Upper lobe of right lung (tissue), 1 donor: ENCODE data around the gene PNPLA3. TPM values are rescaled to one million over a fixed set of nuclear protein-coding genes. Genes with fewer than 3 reads are reported as not detected.

Experiments used
- ATAC-seq: fragments of 200-7000 bp; cut with Tn5 transposase; one replicate; pipeline ENCODE4 v1.9.1; 2020; ENCODE audit warnings: mild to moderate bottlenecking, moderate library complexity
- DNase-seq: peaks from one replicate; pipeline ENCODE4 v3.0.0-alpha.2; 2020
- H3K27ac ChIP-seq: fragments of 200-600 bp; one replicate; pipeline ENCODE4 v1.8.0; 2022
- H3K27me3 ChIP-seq: fragments of 200-600 bp; one replicate; pipeline ENCODE4 v1.8.0; 2022; ENCODE audit warnings: mild to moderate bottlenecking
- H3K36me3 ChIP-seq: fragments of 200-600 bp; one replicate; pipeline ENCODE4 v1.8.0; 2022
- H3K4me1 ChIP-seq: fragments of 200-600 bp; one replicate; pipeline ENCODE4 v1.8.0; 2022
- H3K4me3 ChIP-seq: fragments of 200-600 bp; one replicate; pipeline ENCODE4 v1.8.0; 2022; ENCODE audit warnings: mild to moderate bottlenecking
- H3K9me3 ChIP-seq: fragments of 200-600 bp; one replicate; pipeline ENCODE4 v1.8.0; 2022
- intact Hi-C: fragments of 100-400 bp; cut with DNase I; formaldehyde crosslinking; loops from one replicate; pipeline ENCODE4 v1.11.0; 2022
- total RNA-seq: library from RNA; stranded (reverse); fragmentation: NEBNext Ultra II Directional; extraction: Animal tissue kit (Norgen Biotek cat#: 25700); gene quantifications from one replicate; pipeline ENCODE4 v1.2.1, GENCODE V29; 2021
- TF ChIP-seq, protein P1 (sequence below): fragments of 200-600 bp; IDR thresholded peaks from one replicate; pipeline ENCODE4 v1.8.0; 2022; ENCODE audit warnings: antibody characterized with exemption
- donor health status: DM: no; HTN: yes; CAD: no; lungs with severe emphysema.

Gene PNPLA3
- total RNA-seq, 1 donor from 2014 or later, result 3.7 TPM

DNA sequence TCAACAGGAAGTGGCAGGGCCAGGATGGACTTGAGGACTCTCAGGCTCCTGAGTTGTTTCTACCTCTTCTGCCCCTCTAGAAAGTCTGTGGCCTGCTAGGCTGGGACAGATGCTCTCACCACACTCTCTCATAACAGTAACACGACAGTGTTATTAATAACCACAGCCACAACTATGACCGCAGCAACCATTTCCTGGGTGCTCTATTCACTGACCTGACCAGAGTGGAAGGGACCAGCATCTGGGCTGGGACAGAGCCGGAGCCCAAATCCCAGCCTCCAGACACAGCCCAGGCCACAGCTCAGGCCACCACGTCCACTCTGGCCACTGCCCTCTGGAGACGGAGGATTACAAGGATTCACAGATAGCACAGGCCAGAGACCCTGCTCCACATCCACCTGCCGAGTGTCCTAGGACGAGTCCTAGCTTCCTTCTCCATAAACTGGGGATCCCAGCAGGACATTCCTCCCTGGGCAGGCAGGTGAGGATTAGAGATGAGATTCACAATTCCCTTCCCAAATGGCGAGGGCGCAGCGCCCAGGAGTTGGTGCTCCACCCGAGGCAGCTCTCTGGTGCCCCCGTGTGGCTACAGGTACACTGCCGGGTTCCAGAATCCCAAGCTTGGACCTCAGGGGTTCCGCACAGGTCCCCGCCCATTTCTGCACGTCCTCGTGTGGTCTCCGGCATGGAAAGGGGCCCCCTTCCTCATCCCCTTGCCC, 38.8 kb upstream of the PNPLA3 start:
- intact Hi-C loops, result no loop called here
- ATAC-seq, result peak; percentile 64
- TF ChIP-seq, protein P1, sequence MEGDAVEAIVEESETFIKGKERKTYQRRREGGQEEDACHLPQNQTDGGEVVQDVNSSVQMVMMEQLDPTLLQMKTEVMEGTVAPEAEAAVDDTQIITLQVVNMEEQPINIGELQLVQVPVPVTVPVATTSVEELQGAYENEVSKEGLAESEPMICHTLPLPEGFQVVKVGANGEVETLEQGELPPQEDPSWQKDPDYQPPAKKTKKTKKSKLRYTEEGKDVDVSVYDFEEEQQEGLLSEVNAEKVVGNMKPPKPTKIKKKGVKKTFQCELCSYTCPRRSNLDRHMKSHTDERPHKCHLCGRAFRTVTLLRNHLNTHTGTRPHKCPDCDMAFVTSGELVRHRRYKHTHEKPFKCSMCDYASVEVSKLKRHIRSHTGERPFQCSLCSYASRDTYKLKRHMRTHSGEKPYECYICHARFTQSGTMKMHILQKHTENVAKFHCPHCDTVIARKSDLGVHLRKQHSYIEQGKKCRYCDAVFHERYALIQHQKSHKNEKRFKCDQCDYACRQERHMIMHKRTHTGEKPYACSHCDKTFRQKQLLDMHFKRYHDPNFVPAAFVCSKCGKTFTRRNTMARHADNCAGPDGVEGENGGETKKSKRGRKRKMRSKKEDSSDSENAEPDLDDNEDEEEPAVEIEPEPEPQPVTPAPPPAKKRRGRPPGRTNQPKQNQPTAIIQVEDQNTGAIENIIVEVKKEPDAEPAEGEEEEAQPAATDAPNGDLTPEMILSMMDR, result peak; percentile 86

DNA sequence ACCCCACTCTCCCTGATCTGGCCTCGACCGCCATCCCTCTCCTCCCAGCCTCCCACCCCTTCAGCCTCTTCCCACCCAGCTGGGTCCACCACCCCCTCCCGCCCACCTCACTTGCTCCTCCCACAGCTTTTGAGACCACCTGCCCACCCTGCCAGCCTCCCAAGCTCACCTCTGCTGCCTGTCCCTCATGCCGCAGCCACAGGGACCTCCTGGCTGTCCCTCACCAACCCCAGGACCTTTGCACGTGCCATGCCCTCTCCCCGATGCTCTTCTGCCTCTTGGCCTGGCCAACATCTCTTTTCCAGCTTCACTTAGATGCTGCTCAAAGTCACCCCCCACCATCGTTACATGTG, 38.3 kb upstream of the PNPLA3 start:
- intact Hi-C loops, result no loop called here
- no peaks in the 10 kb centered on the region for H3K4me1 ChIP-seq
- no peaks in the 10 kb centered on the region for H3K9me3 ChIP-seq
- ATAC-seq (no peak), DNase-seq (no peak)
- no peak overlapping the region for H3K4me3 ChIP-seq
- TF ChIP-seq, protein P1, result no peak
- H3K27me3 ChIP-seq, result peaks cover 16% of the 10 kb centered on the region
- no peaks in the 10 kb centered on the region for H3K36me3 ChIP-seq
- H3K27ac ChIP-seq, result no peak overlapping the region

More for the DNA sequence above, 38.8 kb upstream of the PNPLA3 start:
- Histone ChIP-seq H3K4me1 (no peaks in the 10 kb centered on the region), H3K27me3 (peaks cover 11% of the 10 kb centered on the region), H3K4me3 (no peak overlapping the region), H3K36me3 (no peaks in the 10 kb centered on the region), H3K27ac (no peak overlapping the region), H3K9me3 (no peaks in the 10 kb centered on the region)
- peak; percentile 82 for DNase-seq

DNA sequence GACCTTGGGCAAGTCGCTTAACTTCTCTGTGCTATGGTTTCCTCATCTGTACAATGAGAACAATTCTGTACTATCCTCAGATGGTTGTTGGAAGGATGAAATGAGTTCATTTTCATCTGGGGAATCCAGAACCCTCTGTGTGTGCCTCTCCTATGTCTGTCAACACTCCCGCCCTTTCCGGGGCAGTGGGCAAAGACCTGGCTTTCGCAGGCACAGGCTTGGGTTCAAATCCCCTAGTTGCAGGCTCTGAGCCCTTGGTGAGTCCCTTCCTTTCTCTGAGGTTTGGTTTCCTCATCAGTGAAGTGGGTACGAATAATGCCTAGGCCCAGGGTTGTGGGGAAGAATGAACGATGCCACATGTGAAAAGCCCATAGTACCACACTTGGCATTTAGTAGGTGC, 37.8 kb upstream of the PNPLA3 start:
- peaks cover 21% of the 10 kb centered on the region for H3K27me3 ChIP-seq
- no peaks in the 10 kb centered on the region for H3K36me3 ChIP-seq
- TF ChIP-seq, protein P1, result no peak
- no peaks in the 10 kb centered on the region for H3K9me3 ChIP-seq
- no peak overlapping the region for H3K4me3 ChIP-seq
- no peaks in the 10 kb centered on the region for H3K4me1 ChIP-seq
- peak; percentile 36 for DNase-seq
- H3K27ac ChIP-seq, result no peak overlapping the region
- ATAC-seq, result no peak
- intact Hi-C loops, result no loop called here

DNA sequence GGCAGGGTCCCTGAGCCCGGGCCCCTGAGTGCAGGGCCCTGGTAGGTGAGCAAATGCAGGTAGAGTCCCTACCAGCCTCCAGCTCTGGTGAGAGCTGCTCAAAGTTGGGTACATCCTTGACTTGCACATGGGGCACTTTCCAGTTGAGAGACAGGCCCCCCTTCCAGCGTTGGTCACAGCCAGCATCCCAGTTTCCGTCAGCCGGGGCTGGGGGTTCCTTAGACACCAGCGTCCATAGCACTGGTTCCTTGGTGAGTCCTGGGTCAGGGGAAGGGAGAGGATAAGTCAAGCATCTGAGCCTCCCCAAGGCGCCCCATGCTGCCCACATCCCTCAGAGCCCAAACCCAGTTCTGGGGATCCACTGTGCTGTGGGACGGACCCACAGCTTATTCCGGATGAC, 37.4 kb upstream of the PNPLA3 start:
- Histone ChIP-seq H3K36me3 (no peaks in the 10 kb centered on the region), H3K9me3 (no peaks in the 10 kb centered on the region), H3K27me3 (peaks cover 26% of the 10 kb centered on the region), H3K4me3 (no peak overlapping the region), H3K4me1 (no peaks in the 10 kb centered on the region), H3K27ac (no peak overlapping the region)
- ATAC-seq (no peak), DNase-seq (peak; percentile 30)
- intact Hi-C loops, result no loop called here
- TF ChIP-seq, protein P1, result no peak

GRCh38 chr22:43887391-43887790, 36.2 kb upstream of the PNPLA3 start:
- Histone ChIP-seq H3K9me3 (no peaks in the 10 kb centered on the region), H3K4me1 (no peaks in the 10 kb centered on the region), H3K27ac (no peak overlapping the region), H3K36me3 (no peaks in the 10 kb centered on the region), H3K4me3 (no peak overlapping the region), H3K27me3 (peaks cover 37% of the 10 kb centered on the region)
- ATAC-seq (no peak), DNase-seq (peak; percentile 47)
- TF ChIP-seq, protein P1, result no peak
- intact Hi-C loops, result no loop called here

DNA sequence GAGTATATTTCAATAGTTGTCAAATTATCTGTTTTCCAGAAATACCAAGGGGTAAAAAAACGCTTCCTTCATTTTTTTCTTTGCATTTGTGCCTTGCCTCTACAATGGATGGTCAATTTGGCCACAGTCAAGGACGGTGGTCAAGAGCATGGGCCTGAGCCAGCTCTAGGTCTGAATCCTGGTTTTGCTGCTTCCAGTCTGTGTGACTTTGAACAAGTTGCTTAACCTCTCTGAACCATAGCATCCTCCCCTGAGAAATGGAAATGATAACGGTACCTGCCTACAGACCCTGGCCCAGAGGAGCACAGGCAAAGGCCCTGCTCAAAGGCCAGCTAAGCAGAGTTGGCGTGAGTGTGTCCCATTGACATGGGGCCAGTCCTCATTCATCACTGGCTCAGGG, 34.9 kb upstream of the PNPLA3 start:
- DNase-seq, result peak; percentile 3
- intact Hi-C loops, result no loop called here
- Histone ChIP-seq H3K4me3 (no peak overlapping the region), H3K4me1 (no peaks in the 10 kb centered on the region), H3K27ac (no peak overlapping the region), H3K9me3 (no peaks in the 10 kb centered on the region), H3K27me3 (peaks cover 49% of the 10 kb centered on the region), H3K36me3 (no peaks in the 10 kb centered on the region)
- TF ChIP-seq, protein P1, result no peak
- no peak for ATAC-seq
